Retinal pigment epithelial cell (primary cell): ENCODE data around the gene SMARCD1.

ENCODE experiments used
- DNase-seq: peaks from one replicate; pipeline ENCODE4 v3.0.0-alpha.2; 2010; ENCODE audit warnings: low read depth
- H3K4me3 ChIP-seq: 2 replicates; pipeline ENCODE4 v1.5.1; 2011; ENCODE audit warnings: mild to moderate bottlenecking, low read length, control low read depth, moderate library complexity
- TF ChIP-seq, protein P1 (sequence below): conservative IDR thresholded peaks from 2 replicates; pipeline ENCODE4 v1.5.1; 2011; ENCODE audit warnings: low read depth, low read length, control low read depth, inconsistent platforms

SMARCD1 gene

DNA sequence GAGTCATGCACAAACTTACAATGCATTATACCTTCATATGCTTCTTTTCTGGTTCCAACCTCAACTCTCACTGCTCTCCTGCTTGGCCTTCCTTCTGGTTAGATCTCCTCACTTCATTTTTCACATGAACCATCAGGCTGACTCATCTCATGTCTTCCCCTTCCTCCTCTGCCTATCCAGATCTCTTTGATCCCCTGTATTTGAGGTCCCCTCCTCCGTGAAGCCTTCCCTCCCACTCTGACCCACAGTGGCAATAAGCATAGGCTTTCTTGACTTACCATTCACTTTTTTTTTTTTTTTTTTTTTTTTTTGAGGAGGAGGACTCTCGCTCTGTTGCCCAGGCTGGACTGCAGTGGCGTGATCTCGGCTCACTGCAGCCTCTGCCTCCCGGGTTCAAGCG is 42.4 kb upstream of the SMARCD1 start:
- H3K4me3 ChIP-seq: no peak overlapping the region
- TF ChIP-seq, protein P1, sequence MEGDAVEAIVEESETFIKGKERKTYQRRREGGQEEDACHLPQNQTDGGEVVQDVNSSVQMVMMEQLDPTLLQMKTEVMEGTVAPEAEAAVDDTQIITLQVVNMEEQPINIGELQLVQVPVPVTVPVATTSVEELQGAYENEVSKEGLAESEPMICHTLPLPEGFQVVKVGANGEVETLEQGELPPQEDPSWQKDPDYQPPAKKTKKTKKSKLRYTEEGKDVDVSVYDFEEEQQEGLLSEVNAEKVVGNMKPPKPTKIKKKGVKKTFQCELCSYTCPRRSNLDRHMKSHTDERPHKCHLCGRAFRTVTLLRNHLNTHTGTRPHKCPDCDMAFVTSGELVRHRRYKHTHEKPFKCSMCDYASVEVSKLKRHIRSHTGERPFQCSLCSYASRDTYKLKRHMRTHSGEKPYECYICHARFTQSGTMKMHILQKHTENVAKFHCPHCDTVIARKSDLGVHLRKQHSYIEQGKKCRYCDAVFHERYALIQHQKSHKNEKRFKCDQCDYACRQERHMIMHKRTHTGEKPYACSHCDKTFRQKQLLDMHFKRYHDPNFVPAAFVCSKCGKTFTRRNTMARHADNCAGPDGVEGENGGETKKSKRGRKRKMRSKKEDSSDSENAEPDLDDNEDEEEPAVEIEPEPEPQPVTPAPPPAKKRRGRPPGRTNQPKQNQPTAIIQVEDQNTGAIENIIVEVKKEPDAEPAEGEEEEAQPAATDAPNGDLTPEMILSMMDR: no peak
- no peak for DNase-seq

DNA sequence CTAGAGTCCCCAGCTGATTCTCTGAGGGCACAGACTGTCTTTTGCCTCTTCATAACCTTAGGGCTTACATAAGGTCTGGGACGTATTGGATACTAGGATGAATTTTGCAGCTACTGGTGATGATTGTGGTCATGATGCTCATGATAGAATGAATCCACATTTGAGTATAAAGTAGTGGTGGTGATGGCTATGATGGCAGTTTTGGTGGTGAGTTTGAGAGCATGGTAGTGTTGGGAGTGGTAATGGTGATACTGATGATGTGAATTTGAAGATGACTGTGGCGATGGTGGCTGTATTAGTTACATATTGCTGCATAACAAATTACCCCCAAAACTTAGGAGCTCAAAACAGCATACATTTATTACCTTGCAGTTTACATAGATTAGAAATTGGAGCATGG is 41.8 kb upstream of the SMARCD1 start:
- DNase-seq: no peak
- TF ChIP-seq, protein P1: no peak

DNA sequence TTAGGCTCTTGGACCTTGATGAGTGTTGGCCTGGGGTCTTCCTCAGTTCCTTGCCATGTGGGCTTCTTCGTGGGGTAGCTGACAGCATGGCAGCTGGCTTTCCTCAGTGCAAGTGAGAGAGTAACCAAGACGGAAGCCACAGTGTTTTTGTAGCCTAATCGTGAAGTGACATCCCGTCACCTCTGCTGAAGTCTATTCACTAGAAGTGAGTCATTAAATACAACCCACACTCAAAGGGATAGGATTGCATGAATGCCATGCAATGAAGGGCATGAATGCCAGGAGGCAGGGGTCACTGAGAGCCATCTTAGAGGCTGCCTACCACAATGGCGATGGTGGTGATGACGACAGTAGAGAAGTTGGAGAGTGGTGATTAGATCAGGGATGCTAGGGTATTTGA is 41.3 kb upstream of the SMARCD1 start:
- no peak for DNase-seq
- H3K4me3 ChIP-seq: no peak overlapping the region
- TF ChIP-seq, protein P1: no peak

More for the DNA sequence above, 41.8 kb upstream of the SMARCD1 start:
- H3K4me3 ChIP-seq: no peak overlapping the region

DNA sequence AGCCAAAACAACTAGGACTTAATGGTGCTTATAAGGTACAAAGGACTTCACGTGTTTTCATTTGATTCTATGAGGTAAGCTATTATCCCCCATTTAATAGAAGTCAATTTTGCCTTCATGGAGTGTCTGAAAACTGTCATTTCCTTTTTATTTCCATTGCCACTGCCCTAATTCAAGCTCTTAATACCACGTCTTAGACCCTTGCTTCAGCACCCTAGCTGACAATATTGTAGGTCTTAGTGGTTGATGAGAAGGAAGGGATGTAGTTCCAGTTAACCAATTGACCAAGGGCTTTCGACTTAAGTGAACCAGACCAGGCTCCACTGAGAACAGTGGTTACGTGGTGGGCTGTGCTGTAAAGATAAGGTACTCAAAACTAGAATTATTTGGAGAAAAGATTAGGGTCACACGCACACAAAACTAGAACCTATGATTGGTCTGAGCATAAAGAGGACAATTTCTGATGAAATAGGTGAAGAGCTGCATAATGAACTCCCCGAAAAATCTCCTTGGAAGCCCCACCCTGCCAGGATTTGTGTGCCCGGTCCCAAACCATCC is 37.4 kb upstream of the SMARCD1 start:
- no peak for DNase-seq
- H3K4me3 ChIP-seq: no peak overlapping the region
- TF ChIP-seq, protein P1: no peak

DNA sequence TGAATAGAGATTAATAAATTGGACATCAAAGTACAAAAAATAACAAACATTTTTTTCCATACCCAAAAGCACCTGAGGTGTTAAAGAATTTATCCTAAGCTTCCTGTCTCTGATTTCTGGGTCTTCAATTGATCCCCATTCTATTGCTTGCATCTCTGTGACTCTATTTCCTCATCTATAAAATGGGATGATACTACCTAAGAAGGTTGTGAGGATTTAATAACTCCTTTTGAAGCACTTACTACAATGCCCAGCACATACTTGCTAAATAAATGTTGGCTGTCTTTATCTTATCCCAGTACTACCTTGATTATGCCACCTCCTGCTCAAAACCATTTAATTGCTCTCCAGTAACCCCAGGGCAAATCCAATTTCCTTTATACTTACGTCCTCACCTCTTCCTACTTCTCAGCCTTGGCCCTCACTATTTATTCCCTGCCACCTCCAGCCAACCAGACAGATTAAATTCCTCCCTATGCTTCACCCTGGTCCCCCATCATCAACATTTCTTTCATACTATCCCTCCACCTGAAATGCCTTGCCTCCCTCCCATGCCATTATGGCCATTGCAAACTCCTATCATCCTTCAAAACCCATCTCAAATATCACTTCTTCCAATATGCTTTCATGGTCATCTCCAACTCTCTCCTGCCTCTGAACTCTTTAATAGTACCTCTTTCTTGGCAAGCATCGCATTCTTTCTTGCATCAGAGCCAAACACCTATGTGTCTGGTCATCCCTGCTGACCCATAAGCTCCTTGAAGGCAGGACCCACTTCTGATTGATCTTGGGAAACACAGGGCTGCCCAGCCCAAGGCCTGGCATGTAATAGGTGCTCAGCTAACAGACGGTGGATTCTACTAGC is 35.7 kb upstream of the SMARCD1 start:
- no peak for DNase-seq
- TF ChIP-seq, protein P1: no peak
- H3K4me3 ChIP-seq: no peak overlapping the region

DNA sequence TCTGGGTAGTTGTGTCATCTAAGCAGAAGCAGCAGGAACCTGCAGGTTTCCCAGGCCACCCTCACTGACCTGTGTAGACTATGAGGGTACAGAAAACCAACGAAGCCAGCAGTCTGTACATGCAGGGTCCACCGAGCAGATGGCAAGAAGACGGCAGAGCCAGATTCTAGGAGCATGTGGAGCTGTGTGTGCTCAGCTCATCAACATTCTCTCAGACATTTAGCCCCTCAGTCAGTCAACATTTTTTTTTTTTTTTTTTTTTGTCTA is 35.1 kb upstream of the SMARCD1 start:
- TF ChIP-seq, protein P1: no peak
- no peak for DNase-seq
- H3K4me3 ChIP-seq: peak overlapping the region; percentile 39
